ENCODE data around the gene ACADL. TPM values are rescaled to one million over a fixed set of nuclear protein-coding genes. Genes with fewer than 3 reads are reported as not detected.

The ACADL gene
- total RNA-seq (2022) (1.0 and 1.3 TPM in 2 replicates), Bru-seq, nascent RNA (percentile 20 among the genes with signal in this experiment), BruChase-seq, experiment 1, labeled RNA remaining after a 6-hour chase (percentile 19 among the genes with signal in this experiment), BruChase-seq, experiment 2, labeled RNA remaining after a 2-hour chase (percentile 22 among the genes with signal in this experiment)
- long read RNA-seq, partial matches to known transcripts = 0 of 2 reads
- long read RNA-seq, other reads (novel, unspliced or antisense) = 0 of 2 reads

DNA sequence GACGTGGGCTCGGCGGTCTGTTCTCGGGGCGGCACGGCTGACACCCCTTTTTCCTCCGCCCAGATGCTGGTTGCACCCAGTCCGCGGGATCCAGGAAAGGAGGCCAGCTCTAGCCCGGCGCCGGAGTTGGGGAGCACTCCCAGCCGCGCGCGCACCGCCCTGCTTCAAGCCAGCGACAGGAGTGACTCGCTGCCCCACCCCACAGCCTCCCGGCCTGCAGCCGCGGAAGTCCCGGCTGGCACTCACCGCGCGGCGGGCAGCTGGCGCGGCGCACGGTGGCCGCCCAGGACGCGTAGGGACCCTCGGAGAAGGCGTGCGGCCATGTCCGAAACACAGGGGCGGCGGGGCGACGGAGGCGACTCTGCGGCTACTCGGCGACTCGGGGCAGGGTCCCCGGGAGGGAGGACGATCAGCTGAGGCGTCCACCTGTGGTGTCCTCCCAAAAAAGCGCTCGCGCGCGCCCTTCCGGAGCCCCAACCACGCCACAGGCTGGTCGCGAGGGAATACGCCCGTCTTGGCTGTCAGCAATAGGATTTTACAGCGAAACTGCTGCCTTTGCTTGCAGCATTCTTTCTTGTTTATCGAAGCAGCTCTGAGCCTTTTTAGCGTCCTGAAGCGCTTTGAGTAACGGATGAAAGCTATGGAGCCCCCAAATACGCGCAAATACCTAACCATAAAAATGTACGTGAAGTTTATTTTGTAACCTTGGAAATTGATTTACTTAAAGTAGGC, at the start of gene ACADL:
TSS of gene ACADL (minus strand) at position 507 of the 732 bp plus-strand sequence. CDS start at position 323, 184 bp downstream.
- Mint-ChIP-seq H3K27me3 (ENCODE audit: unreplicated experiment) (no peaks in the 10 kb centered on the region), H3K4me3 (ENCODE audit: low read depth, unreplicated experiment) (peak within 1 kb of the TSS; percentile 77)
- CTCF ChIA-PET = no interaction called here

DNA sequence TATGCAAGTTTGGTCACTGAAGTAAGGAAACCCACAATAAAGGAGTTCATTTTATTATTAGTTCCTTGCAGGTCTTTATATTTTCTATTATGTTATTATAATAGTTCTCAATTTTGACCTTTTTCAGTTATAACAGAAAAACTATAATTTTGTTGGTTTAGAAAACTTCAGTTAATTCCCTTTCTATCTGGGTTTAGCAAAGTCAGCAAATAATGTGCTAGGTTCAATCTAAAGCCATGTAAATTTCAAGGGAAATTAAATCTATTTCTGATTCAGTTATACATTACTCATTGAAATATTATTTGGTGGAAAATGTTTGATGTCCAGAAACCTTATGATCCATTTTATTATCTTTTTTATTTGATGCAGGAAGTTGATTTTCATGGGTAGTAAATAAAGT, 46.1 kb upstream of the ACADL start:
- BruUV-seq (replicated peaks) = no TSS peak
- TF ChIP-seq, protein P1, sequence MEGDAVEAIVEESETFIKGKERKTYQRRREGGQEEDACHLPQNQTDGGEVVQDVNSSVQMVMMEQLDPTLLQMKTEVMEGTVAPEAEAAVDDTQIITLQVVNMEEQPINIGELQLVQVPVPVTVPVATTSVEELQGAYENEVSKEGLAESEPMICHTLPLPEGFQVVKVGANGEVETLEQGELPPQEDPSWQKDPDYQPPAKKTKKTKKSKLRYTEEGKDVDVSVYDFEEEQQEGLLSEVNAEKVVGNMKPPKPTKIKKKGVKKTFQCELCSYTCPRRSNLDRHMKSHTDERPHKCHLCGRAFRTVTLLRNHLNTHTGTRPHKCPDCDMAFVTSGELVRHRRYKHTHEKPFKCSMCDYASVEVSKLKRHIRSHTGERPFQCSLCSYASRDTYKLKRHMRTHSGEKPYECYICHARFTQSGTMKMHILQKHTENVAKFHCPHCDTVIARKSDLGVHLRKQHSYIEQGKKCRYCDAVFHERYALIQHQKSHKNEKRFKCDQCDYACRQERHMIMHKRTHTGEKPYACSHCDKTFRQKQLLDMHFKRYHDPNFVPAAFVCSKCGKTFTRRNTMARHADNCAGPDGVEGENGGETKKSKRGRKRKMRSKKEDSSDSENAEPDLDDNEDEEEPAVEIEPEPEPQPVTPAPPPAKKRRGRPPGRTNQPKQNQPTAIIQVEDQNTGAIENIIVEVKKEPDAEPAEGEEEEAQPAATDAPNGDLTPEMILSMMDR (IDR thresholded peaks at IDR 0.05; ENCODE audit: unreplicated experiment) = no peak
- no peaks in the 10 kb centered on the region for H3K36me3 Mint-ChIP-seq (ENCODE audit: insufficient read depth, unreplicated experiment)
- no peaks in the 10 kb centered on the region for H3K9me3 Mint-ChIP-seq (ENCODE audit: low read depth, unreplicated experiment)
- intact Hi-C loops (cut with micrococcal nuclease; ENCODE audit: unreplicated experiment) = no loop called here
- H3K4me3 Mint-ChIP-seq (ENCODE audit: low read depth, unreplicated experiment) = no peak overlapping the region
- H3K4me1 Mint-ChIP-seq (ENCODE audit: low read depth, unreplicated experiment) = no peaks in the 10 kb centered on the region
- H3K27me3 Mint-ChIP-seq (ENCODE audit: unreplicated experiment) = peaks cover 3% of the 10 kb centered on the region
- CTCF ChIA-PET = no interaction called here
- DNase-seq = no peak
- no peak overlapping the region for H3K27ac Mint-ChIP-seq (ENCODE audit: unreplicated experiment)

More for the DNA sequence above, at the start of gene ACADL:
- no TSS peak for BruUV-seq (replicated peaks)
- H3K9me3 Mint-ChIP-seq (ENCODE audit: low read depth, unreplicated experiment) = no peaks in the 10 kb centered on the region
- DNase-seq = peak; percentile 70
- intact Hi-C loops (cut with micrococcal nuclease; ENCODE audit: unreplicated experiment) = no loop called here
- TF ChIP-seq, protein P1 (IDR thresholded peaks at IDR 0.05; ENCODE audit: unreplicated experiment) = no peak
- peaks cover 19% of the 10 kb centered on the region for H3K4me1 Mint-ChIP-seq (ENCODE audit: low read depth, unreplicated experiment)
- peaks cover 12% of the 10 kb centered on the region for H3K36me3 Mint-ChIP-seq (ENCODE audit: insufficient read depth, unreplicated experiment)
- no peak within 1 kb of the TSS for H3K27ac Mint-ChIP-seq (ENCODE audit: unreplicated experiment)

DNA sequence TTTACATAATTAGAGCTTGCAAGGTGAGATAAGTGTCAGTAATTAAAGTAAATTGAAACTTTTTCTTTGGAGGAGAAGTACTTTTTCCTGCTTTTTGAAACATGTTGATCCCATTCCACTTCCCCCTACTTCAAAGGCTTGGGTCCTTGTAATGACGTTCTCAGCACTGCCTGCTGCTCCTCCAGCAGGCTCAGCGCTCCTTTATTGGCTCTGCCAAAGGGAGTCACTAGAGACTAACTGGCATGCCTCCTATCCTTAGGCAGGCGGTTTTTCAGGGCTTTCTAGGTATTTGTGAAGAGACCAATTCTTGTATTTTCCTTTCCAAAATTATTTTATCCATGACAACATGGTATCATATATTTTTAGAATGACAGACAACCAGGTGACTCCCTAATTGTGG, 43.9 kb upstream of the ACADL start:
- CTCF ChIA-PET = no interaction called here
- intact Hi-C loops (cut with micrococcal nuclease; ENCODE audit: unreplicated experiment) = no loop called here
- Mint-ChIP-seq H3K36me3 (ENCODE audit: insufficient read depth, unreplicated experiment) (no peaks in the 10 kb centered on the region), H3K4me1 (ENCODE audit: low read depth, unreplicated experiment) (no peaks in the 10 kb centered on the region), H3K27me3 (ENCODE audit: unreplicated experiment) (no peaks in the 10 kb centered on the region), H3K27ac (ENCODE audit: unreplicated experiment) (no peak overlapping the region), H3K4me3 (ENCODE audit: low read depth, unreplicated experiment) (no peak overlapping the region), H3K9me3 (ENCODE audit: low read depth, unreplicated experiment) (no peaks in the 10 kb centered on the region)
- DNase-seq = no peak
- no TSS peak for BruUV-seq (replicated peaks)
- TF ChIP-seq, protein P1 (IDR thresholded peaks at IDR 0.05; ENCODE audit: unreplicated experiment) = no peak

DNA sequence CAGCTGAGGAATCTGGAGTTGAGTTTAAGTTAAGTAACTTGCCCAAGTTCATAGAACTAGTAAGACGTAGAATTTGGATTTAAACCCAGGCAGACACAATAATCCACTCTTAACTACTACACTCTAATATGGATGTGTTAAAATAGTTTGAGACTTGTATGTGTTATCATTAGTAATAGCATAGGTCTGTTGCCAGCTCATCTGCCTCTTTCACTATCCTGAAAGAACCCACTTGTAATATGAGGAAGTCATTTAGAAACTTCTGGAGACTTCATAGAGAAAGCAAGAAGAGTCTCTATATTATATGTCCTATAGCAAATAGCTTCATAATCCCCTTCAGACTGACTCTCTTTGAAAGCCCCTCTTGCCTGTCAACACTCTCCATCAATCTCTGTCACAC, 43.0 kb upstream of the ACADL start:
- CTCF ChIA-PET = no interaction called here
- Mint-ChIP-seq H3K4me1 (ENCODE audit: low read depth, unreplicated experiment) (no peaks in the 10 kb centered on the region), H3K9me3 (ENCODE audit: low read depth, unreplicated experiment) (no peaks in the 10 kb centered on the region), H3K36me3 (ENCODE audit: insufficient read depth, unreplicated experiment) (no peaks in the 10 kb centered on the region), H3K4me3 (ENCODE audit: low read depth, unreplicated experiment) (no peak overlapping the region), H3K27ac (ENCODE audit: unreplicated experiment) (no peak overlapping the region), H3K27me3 (ENCODE audit: unreplicated experiment) (no peaks in the 10 kb centered on the region)
- no peak for DNase-seq
- no TSS peak for BruUV-seq (replicated peaks)
- intact Hi-C loops (cut with micrococcal nuclease; ENCODE audit: unreplicated experiment) = no loop called here
- TF ChIP-seq, protein P1 (IDR thresholded peaks at IDR 0.05; ENCODE audit: unreplicated experiment) = no peak
